HG02852 (cell line): ENCODE measurements around the gene SP140L.
"Not testable (repeated sequence)": the region's sequence is repeated elsewhere in the genome, so short reads cannot be mapped to it uniquely, and the experiment has no call there.

Experiments
- ATAC-seq: cut with Tn5 transposase; IDR thresholded peaks from one replicate; pipeline ENCODE4 v1.9.1; 2021; ENCODE audit warnings: mild to moderate bottlenecking, moderate library complexity; ENCODE audit not compliant: unreplicated experiment

The SP140L gene

DNA sequence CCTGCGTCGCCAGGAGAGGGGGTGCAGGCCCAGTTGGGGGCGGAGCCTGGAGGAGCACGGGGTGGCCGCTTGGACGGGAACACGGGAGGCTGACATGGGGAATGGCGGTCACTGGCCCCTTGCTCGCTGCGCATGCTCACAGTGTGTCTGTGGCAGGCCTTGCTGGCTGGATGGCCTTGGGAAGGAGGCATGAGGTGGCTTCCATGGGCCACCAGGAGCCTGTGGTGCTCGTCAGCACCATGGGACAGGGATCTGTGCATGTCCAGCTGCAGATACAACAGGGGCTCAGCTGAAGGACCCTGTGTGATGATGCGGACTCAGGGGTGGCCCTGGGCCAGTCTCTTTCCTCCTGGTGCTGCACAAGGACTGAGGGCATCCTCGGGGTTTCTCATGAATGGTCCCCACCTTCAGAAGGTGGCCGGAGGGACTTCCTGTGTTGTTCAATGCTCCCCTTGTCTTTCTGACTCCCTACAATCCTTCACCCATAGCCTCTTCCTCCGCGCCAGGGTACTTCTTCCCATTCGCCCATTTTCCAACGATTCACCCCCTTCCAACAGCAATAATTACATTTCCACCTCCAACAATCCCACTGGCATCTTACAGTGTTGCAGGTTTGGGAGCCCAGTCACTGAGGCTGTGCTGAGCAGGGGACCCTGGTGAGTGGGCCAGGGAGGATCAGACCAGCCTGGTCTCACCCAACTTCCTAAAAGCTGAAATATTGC, 3.4 kb upstream of the SP140L start:
- ATAC-seq, result no peak

DNA sequence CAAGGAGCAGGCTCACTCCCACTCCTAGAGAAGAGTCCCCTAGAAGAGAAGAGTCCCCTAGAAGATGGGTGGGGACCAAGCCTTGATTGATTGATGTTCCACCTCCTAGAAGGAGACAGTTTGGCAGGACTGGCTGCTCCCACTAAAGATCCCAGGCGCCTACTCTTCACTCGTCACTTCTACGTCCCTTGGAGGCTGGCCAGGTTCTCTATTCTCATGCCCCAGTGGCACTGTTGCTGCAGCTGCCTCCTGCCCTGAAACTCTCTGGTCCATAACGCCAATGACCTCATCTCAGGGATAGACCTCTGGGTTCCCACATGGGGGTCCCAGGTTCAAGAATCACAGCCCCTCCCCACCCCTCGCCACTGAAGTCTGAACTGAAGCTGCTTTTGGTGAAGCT, 2.5 kb upstream of the SP140L start:
- no peak for ATAC-seq

DNA sequence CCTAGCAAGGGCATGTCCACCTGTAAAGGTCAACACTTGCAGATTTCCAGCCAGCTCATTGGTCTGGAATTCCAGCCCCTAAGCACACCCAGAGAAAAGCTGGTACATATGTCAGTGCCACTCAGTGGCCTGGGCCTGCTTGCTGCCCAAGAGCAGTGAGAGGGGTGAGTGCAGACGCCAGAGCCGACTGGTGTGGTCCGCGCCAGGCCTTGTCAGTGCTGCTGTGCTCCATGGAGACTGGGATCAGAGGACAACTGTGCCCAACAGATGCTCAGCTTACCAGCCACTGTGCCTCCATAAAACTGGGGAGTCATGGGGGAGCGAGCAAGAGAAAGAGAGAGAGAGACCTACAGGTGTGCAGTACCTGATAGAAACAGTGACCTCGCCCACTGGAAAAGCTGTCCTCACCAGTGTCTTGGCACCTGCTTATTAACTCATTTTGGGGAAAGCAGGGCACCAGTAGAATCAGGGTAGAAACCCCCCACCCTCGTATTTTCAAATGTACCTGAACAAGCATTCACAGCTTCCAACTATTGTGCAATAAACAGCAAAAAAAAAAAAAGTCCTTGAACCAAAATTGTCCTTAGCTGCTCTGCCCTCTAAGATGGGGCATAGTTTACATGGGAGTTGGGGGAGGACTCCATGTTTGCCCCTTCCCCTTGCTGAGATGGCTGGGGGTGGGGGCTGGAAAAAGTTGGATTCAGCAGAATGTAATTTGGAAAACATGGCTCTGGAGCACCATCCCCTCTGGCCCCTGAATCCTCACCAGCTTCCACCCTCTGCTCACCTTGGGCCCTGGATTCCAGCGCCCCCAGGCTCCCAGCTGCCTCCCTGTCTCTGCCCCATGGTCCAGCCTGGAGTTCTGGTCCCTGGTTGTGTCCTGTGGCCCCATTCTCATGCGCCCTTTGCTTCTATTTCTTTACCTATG, 1.4 kb upstream of the SP140L start:
- no peak for ATAC-seq

DNA sequence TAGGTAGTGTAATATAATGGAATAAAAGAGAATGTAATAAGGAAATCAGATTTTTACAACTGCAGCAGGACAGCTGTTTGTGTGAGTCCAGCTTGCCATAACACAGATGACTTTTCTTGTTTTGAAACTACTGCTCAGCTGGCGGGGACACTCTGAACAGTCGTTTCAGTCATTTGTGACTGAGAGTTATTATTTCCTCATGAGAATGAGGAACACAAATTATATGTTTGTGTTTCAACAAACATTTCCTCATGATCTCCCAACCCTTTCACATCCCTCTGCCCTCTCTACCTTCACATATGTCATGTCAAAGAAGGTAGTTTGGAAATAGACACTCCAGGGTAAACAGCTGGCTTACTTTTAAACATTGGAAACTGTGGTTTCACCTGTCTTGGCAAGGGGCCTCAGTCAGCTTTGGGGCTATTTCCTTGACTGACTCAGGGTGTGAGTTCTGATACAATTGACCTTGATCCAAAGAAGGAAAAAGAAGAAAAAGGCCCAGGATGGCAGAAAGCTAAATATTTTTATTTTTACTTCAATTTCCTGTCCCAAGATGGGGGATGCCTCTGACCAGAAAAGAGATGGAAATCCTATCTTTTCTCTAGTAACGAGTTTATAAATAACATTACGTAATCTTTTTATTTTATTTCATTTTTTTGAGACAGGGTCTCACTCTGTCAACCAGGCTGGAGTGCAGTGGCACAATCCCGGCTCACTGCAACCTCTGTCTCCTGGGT, 593 bp downstream of the SP140L start:
- peak; percentile 78 for ATAC-seq

DNA sequence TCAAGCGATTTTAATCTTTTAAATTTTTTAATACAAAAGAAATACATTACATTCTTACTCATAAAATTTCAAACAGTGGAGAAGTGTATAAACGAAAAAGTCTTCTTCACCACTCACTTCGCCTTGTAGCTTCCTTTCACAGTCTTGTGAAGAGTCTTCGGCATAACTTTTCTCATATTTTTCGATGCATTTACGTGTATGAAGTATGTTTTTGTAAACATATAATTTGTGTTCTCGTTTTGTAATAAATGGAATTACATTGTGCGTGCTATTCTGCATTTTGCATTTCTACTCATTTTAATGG, 1.1 kb downstream of the SP140L start:
- no peak for ATAC-seq

DNA sequence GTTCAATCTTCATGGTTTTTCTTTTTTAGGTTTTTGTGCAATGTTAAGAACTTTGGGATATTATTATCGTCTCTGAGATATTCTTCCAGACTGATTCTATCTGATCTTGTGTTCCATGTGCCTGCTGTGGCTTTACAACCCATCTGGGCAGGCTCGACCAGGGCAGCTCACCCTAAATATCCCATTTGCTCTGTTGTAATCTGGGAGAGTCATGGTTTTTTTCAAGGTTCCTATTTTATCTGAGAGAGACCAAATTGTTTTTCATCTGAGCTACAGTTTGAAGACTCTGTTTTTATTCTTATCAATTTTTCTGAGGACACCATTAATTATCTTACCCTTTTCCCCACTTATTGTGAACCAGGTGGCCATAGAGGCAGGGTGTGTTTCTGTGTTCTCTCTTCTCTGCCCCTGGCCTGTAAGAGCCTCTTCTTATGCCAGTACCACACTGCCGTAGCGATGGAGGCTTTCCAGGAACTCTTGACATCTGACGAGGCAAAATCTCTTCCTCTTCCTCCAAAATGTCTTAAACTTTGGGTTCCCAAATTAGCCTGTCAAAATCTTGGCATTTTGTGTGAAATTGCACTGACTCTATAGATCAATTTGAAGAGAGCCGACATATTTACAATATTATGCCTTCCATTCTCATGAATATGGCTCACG, 3.1 kb downstream of the SP140L start:
- ATAC-seq, result no peak

DNA sequence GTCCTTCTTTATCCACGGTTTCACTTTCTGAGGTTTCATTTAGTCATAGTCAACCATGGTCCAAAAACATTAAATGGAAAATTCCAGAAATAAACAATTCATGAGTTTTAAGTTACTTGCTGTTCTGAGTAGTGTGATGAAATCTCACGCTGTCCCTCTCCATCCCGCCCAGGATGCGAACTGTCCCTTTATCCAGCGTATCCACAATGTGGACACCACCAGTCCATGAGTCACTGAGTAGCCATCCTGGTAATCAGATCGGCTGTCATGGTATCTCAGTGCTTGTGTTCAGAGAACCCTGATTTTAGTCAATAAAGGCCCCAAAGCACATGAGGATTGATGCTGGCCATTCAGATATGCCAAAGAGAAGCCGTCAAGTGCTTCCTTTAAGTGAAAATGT, 3.7 kb downstream of the SP140L start:
- ATAC-seq, result no peak

DNA sequence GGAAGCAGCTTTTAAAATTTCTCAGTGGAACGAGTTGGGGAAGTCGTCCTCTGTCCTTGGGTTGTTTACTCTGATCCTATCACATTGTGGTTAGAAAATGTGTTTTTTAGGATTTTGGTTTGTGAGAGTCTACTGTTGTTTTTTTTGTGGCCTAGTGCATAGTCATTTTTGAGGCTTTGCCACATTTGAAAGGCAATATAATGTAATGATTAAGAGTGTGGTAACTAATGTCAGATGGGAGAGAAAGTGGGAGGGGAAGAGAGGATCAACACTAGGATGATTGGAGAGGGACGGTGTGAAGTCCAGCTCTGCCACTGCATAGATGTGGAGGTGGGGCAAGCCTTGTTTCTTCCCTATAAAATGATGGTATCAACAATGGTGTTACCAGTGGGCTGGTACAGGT, 8.5 kb downstream of the SP140L start:
- no peak for ATAC-seq

DNA sequence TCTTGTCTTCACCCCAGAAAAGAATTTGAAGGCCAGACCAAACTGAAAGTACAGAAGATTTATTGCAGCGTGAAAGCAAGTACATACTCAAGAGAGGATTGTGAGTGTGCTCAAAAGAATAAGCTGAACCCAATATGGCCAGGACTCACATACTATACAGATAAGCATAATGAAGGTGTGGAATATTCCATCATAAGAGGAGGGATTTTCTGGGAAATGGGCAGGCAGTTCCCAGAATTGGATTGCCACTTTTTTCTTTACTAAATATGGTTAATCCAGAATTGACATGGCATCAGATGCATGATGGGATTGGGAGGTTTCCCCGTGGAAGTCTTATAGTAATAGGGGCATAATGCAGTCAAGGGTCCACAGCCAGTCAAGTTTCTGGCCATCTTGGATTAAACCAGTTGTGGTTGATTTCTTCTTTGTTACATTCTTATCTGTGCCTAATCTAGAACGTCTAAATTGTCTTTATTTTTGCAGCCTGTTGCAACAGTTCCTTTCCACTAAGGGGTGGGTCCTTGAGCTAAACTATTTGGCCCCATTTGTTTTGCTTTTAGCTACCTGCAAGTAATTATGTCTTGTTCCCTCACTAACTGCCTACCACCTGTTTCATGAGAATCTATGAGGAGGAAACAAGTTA, 9.0 kb downstream of the SP140L start:
- no peak for ATAC-seq

DNA sequence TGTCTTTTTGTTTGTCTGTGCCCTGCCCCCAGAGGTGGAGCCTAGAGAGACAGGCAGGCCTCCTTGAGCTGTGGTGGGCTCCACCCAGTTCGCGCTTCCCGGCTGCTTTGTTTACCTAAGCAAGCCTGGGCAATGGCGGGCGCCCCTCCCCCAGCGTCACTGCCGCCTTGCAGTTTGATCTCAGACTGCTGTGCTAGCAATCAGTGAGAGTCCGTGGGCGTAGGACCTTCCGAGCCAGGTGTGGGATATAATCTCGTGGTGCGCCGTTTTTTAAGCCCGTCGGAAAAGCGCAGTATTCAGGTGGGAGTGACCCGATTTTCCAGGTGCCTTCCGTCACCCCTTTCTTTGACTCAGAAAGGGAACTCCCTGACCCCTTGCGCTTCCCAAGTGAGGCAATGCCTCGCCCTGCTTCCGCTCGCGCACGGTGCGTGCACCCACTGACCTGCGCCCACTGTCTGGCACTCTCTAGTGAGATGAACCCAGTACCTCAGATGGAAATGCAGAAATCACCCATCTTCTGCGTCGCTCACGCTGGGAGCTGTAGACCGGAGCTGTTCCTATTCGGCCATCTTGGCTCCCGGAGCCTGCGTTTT, 15.0 kb downstream of the SP140L start:
- not testable (repeated sequence) for ATAC-seq

DNA sequence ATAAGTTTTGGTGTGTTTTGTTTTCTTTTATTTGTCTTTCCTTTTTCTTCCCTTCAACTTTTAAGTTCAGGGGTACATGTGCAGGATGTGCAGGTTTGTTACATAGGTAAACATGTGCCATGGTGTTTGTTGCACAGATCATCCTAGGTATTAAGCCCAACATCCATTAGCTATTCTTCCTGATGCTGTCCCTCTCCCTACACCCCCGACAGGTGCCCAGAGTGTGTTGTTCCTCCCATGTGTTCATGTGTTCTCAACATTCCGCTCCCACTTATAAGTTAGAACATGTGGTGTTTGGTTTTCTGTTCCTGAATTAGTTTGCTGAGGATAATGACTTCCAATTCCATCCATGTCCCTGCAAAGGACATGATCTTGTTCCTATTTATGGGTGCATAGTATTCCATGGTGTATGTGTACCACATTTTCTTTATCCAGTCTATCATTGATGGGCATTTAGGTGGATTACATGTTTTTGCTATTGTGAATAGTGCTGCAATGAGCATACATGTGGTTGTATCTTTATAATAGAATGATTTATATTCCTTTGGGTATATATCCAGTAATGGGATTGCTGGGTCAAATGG, 16.1 kb downstream of the SP140L start:
- ATAC-seq, result not testable (repeated sequence)

DNA sequence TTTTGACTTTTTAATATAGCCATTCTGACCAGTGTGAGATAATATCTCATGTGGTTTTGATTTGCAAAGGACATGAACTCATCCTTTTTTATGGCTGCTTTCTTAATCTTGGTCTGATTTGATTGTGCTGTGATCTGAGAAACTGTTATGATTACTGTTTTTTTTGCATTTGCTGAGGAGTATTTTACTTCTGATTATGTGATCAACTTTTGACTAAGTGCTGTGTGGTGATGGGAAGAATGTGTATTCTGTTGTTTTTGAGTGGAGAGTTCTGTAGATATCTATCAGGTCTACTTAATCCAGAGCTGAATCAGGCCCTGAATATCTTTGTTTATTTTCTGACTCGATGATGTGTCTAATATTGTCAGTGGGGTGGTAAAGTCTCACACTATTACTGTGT, 16.8 kb downstream of the SP140L start:
- no peak for ATAC-seq

DNA sequence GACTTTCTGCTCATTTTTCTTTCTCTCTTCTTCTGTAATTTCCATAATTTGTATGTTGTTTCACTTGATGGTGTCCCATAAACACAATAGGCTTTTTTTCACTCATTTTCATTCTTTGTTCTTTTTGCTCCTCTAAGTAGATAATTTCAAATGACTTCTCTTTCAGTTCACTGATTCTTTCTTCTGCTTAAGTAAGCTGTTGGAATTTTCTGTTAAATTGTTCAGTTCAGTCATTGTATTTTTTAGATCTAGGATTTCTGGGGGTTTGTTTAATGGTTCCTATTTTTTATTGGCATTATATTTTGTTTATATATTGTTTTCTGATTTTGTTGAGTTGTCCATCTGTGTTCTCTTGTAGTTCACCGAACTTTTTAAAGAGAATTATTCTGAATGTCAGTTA, 19.5 kb downstream of the SP140L start:
- no peak for ATAC-seq

DNA sequence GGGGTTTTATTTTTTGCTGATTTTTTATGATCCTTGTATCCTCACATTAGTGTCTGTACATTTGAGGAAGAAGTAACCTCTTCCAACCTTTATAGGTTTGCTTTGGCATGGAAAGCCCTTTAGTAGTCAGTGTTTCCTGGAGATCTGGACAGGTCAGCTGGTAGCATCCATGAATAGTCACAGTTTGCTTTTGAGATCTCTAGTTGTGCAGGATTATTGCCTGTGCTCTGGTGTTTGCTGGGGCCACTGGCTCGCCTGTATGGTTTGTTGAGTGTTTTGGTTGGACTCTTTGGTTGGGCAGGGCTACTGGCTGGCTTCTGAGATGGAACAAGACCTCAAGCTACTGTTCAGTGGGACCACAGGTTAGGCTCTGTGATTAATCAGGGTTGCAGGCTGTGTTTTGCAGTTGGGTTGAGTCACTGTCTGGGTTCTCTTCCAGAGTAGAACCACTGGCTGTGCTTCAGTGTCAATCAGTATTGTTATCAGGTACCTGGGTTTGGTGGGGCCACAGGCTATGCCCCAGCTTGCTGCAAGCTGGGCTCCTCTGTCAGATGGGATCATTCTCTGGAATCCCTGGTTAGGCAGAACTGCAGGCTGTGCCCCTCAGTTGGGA, 20.0 kb downstream of the SP140L start:
- no peak for ATAC-seq

DNA sequence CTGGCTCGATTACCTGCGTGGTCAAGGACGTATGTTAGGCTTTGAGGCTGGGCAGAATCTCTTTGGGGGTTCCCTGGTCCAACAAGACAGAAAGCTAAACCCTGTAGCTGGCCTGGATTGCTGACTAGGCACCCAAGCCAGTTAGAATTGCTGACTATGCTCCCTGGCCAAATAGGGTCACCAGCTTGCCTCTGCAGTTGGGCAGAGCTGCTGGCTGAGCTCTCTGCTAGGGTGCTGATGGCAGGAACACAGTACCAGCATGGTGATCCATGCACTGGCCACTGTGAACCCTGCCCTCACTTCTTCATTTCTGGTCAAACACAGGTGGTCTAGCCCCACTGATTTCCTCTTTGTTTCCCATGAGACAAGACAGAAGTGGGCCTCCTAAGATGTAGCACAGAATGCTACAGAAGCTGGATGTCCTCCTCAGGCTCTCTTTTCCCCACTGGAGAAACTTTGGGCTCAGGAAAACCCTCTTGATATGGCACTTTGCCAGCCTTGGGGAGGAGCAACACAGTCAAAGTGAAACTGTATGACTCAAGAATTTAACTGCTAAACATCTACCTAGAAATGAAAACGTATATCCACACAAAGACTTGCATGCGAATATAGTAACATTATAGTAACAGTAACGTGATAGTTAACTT, 20.8 kb downstream of the SP140L start:
- ATAC-seq, result peak; percentile 55

DNA sequence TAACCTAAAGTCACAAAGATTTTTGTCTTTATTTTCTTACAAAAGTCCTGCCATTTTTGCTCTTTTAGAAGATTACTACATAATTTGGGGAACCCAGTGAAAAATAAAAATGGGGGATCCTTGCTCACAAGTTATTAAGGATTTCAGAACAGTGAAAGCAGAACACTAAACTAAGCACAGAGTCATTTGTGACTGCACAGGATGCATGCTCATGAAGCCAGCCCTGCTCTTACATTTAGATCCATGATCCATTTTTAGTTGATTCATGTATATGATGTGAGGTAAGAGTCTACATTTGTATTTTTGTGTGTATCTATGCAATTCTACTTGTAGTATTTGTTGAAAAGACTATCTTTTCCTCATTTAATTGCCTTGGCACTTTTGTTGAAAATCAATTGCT, 21.8 kb downstream of the SP140L start:
- no peak for ATAC-seq

DNA sequence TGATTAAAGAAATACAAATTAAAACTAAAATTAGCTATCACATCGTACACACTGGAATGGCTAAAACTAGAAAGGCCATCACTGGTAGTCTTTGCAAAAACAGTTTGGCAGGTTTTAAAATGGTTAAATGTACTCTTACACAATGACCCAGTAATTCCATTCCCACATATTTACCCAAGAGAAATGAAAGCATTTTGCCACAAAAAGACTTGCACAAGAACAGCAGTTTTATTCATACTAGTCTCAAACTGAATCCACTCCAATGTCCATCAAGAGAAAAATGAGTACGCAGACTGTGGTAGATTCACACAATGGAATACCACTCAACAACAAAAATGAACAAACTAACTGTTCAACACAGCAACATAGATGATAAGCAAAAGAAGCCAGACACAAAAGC, 29.1 kb downstream of the SP140L start:
- ATAC-seq, result no peak

DNA sequence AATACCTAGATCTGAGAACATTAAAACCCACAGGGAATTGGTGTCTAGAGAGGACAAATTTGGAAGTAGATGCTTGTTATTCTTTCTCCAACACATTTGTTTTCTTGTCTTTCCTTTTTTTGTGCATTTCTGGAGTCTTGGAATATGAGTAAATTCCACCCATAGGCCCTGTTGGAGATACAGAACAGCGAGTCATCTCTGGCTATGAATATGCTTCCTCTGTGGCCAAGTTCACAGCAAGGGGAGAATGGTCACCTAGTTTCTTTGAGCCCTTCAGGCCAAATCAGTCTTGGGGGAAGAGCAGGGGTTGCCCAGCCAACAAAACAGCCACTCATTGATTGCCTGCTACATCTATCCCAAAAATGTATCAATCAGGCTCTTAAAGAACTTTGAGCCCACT, 31.3 kb downstream of the SP140L start:
- ATAC-seq, result no peak

DNA sequence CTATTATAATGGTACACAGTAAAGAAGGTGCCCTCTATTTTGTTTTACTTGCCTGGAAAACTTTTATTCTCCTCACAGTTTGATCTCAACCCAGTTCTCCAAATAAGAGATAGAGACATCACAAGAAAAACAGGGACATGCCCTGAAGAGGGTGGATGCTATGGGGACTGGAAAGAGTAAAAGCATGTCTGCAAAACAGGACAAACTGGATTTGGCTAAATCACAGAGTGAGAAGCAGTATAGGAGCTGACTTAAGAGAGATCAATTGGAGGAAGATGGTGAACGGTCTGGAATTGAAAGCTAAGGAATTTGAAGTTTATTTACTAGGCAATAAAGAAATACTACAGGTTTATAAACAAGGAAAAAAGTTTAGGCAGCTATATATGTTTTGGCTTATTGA, 33.0 kb downstream of the SP140L start:
- no peak for ATAC-seq
